NOMO-1 treated with dmso at 0.1 percent for 144 hours (cell line): ENCODE results near the gene PPT2.
A peak's percentile ranks its signal among the peaks of the same experiment; 100 is the strongest.

Experiments used
- DNase-seq: peaks from one replicate; lab custom pipeline; 2025; ENCODE audit not compliant: unreplicated experiment; lab: John Stamatoyannopoulos, UW

Gene PPT2, protein sequence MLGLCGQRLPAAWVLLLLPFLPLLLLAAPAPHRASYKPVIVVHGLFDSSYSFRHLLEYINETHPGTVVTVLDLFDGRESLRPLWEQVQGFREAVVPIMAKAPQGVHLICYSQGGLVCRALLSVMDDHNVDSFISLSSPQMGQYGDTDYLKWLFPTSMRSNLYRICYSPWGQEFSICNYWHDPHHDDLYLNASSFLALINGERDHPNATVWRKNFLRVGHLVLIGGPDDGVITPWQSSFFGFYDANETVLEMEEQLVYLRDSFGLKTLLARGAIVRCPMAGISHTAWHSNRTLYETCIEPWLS

DNA sequence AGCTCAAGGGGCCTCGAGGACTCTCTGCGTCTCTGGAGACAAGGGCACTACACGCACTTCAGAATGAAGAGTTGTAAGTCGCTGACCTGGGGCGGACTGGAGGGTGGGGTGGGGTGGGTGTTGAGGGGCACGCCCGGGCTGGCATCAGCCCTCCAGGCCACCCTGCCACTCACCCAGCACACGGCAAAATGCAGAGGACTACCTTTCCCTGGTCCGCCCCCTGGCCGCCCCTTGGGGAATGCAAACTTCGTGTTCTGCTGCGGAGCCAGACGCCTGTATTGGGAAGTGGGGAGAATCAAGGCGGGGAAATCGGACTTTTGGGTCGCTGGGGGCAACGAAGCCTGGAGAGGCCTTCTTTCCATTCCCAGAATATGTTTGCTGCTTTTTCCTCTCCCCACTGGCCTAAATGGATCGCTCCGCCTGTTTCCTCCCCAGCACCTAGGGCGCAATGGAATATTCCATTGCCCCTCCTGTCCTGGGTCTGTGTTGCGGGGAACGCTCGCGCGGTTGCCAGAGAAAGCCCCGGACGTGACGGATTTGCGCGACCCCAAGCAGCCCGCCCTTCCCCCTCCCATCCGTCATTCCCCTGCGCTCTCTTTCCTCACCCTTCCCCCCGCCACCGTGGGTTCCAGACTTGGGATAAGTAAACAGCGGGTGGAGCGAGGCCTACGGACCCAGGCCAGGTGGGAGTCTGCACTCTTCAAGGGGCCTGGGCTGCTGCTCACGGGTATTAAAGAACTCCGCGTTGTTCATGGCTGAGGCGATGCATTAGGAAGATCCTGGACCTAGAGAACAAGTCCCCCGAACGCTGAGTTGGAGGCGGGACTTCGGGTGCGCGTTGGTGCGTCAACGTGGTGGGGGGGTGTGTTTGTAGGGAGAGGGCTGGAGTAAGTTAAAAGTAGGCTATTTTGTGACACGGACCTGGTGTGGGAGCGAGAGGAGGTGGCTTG lies at the start of gene PPT2:
PPT2 (plus strand) TSS at position 578 of the 950 bp plus-strand sequence. CDS start 454 bp downstream, outside the sequence.
- DNase-seq: peak; percentile 67

DNA sequence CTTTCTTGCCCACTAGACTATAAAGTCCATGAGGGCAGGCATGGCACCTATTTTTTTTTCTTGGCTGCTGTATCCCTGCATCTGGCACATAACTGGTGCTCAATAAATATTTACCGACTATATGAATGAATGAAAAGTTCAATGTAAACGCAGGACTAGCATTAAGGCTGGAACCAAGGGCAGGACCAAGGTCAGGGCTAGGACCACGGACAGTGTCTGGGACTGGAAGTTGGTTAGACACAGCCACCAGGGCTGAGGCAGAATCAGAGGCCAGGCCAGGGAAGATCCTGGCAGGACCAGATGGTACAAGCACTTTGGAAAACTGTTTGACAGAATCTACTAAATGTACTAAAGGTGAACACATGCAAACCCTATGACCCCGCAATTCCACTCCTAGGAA lies 48.5 kb upstream of the PPT2 start:
- no peak for DNase-seq

DNA sequence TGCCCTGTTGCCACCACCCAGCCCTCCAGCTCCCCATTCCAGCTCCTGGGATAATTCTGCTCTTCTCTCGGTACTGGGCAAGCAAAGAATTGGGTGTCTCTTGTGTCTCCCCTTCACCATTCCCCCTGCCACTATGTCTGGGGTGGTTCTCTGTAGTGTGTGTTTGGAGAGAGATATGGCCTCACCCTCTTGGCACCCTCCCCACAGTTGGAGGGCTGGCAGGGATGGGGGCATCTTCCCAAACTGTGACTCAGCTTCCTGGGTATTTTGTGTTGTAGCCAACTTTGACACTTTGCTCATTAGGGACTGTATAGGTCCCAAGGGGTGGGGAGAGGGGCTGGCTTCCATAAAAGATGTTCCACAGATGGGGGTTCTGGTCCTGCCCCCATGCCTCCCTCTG lies 46.5 kb upstream of the PPT2 start:
- no peak for DNase-seq

DNA sequence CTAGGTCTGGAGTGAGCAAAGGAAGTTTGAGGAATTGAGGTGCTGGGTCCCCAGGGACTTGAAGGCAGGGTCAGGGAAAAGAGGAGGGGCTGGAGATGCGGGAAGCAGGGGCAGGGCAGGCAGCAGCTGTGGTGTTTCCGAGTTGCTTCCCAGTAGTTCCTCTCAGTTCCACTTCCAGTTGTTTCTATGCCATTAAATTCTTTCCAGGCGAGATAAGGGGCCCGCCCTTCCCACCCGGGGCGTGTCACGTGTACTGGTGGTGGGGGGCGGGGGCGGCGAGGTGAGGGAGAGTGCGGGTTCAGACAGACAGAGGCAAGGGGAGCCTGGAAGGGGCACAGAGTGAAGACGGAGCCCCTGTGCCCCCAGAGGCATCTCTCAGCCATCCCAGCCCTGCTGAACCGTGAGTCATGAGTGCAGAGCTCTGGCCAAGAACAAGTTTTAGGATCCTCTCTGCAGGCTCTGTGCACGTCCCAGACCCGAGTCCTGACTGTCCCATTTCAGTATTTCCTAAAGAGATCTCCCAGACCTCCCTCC lies 45.8 kb upstream of the PPT2 start:
- no peak for DNase-seq

DNA sequence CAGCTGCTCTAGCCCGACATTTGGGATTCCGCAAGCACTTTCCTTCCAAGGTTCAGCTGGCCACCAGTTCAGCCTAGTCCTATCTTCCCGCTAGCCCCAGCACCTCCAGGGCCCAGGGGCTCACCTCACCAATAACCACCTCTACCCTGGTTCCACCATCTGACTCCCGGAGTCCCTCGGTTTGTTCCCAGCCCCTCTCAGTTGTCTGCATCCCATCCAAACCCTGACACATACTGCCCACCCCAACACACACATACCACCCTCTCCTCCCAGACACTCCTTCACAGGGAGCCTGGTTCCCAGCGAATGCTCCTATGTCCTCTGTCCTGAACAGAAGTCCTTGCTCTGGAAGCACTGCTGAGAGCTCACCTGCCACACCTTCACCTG lies 45.2 kb upstream of the PPT2 start:
- no peak for DNase-seq

DNA sequence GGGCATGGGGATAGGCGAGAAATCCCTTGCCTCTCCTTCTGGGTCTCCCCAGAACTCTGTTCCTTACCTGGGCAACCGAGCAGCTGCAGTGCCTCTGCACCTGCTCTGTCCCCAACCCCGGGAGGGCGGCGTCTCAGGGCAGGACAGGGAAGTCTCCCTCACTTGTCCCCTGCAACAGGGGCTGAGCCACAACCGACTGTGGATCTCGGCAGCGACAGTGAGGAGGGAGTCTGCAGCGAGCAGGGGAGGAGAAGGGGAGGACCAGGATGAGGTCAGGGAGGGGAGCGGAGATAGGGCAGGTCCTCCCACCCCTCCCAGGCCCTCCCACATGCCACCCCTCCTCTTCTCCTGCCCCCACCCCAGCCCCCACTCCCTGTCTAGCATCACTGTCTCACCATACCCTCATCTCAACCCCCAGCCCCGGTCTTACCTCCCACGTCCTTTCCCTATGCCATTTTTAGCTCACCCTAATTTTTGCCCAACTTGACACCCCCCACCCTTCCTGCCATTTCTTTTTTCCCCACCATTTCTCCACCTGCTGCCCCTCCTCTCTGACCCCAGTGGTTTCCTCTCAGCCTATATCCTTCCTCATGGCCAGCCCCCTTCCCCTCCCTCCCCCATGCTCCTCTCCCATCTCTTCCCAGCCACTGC lies 44.7 kb upstream of the PPT2 start, which contains the start of gene TNXB:
TNXB (minus strand) TSS at position 225 of the 651 bp plus-strand sequence. CDS start 11,140 bp downstream, outside the sequence.
- DNase-seq: no peak

DNA sequence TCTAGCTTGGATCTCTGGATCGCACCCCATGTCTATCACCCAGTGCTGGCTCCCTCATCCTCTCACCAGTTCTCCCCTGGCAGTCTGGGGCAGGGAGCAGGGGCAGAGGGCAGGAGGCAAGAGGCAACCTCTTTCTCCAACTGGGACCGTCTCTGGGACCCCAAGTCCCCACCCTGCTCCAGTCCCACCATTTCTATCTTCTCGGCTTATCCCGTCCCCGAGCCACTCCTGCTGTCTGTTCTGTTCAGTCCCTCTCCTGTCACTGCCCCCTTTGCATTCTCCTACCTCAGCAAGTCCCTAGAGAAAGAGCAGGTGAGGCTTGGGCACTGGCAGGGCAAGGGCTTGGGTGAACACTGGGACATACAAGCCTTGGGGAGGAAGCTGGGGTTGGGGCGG lies 44.2 kb upstream of the PPT2 start:
- DNase-seq: no peak

DNA sequence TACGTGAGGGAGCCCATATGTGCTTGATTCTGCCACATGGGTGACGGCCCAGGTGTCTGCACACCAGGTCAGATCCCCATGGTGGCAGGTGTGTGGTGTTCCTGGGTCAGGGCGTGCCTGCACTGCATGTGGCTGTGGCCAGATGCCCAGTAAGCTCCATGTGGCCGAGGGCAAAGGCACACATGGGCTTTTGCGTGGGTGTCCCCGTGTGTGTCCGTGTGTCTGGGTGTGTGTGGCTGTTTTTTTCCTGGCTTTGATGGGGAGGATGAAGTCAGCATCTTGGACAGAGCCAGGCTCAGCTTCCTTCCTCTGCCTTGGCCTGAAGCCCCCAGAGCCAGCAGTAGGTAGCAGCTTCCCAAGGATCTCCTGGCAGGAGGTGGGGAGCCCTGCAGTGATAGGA lies 43.3 kb upstream of the PPT2 start:
- DNase-seq: no peak

DNA sequence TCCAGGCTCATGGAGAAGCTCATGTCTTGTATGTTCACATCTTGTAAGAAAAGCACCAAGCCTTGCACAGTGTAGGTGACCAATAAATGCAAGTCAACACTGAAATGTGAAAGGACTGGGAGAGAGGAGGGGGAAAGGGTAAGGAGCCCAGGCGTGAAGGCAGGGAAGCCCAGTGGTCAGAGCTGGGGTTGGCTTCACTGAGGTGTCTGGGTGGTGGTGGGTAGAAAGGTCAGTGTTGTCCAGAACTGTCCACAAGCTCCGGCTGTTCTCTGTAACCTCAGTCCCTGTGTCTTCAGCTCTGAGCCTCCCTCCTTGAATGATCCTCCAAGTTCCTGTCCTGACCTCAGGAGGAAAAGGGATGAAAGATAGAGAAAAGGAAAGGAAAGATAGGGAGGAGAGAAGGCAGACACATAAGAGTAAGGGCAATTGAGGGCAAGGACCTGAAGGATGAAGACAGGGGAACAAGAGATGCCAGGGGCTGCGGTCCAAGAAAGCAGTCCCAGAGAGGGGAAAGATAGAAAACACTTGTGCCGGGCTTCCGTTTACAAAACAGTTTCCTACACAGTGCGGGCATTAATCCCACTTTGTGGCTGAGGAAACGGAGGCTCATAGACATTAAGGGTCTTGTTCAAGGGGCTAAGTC lies 42.4 kb upstream of the PPT2 start:
- no peak for DNase-seq

DNA sequence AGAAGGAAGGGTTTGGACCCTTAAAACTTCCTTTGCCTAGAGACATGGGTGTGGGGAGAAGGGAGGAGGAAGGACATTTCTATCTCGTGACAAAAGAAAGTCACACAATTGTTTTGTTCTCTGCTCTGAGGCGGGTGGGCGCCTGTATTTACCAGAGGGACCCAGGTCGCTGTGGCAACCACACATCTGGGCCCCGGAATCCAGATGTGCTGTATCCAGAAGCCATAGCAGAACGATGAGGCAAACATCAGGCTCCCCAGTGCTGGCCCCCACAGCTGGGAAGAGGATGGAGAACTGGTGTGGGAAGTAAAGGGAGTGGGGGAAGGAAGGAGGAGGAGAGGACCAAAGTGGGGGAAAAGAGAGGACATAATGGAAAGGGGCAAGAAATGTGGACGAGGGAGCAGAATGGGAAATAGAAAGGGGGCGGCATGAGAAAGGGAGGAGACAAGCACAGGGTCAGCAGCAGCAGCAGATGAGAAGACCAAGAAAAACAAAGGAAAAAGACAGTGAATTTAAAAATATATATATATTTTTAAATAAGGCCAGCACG lies 41.4 kb upstream of the PPT2 start:
- DNase-seq: no peak

DNA sequence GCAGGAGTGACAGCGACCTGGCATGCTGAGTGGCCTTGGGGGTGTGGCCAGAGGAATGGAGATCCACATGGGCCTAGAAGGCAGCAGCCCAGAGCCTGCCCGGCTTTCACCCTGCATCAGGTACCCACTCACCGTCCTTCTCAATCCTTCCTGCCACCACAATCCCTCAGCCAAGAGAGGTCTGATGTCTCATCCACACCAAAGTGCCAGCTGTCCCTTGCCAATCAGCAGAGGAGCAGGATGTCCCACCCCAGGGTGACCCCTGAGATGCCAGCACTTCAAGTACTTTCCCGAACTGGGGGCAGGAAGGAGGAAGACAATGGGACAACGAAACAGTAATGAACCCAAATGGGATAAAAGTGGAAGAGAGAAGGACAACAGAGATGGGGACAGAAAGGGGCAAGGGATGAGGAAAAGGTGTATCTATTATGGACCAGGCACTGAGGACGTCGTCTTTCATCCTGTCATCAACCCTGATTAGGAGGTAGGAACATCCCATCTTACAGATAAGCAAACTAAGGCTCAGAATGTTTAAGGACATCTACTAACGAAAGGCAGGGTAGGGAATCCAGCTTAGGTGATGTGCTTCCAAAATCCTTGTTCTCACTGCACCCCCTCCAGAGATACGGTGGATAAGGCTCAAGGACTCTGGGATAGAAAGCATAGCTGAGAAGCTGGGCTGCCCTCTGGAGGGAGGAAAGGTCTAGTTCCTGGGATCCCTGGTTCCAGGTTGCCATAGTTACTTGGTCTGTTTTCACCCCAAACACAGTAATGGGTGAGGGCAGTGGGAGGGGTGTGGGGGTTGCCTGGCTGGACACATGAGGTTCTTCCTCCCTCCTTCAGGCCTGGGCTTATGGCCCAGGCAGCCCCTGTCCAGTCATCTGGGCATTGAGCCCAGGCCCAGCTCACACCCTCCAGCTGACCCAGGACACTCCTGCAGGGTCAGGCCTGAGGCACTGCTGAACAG lies 40.3 kb upstream of the PPT2 start:
- DNase-seq: no peak

DNA sequence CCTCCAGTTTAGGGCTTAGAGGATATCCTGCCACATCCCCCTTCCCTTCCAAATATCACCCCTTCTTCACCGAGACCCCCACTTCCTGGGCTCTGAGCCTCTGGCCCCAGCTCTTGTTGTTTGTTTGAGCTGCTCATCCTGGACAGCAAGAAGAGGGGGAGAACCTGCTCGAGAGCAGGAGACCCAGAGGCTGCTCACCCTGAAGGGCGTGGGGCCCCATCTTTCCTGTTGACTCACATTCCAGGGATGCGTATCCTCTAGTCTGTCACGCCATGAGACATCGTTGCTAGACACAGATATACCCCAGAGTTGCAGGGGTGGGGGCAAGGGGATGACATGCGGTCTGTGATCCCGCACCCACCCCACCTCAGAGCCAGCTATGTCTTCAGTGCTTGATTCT lies 39.1 kb upstream of the PPT2 start:
- no peak for DNase-seq

DNA sequence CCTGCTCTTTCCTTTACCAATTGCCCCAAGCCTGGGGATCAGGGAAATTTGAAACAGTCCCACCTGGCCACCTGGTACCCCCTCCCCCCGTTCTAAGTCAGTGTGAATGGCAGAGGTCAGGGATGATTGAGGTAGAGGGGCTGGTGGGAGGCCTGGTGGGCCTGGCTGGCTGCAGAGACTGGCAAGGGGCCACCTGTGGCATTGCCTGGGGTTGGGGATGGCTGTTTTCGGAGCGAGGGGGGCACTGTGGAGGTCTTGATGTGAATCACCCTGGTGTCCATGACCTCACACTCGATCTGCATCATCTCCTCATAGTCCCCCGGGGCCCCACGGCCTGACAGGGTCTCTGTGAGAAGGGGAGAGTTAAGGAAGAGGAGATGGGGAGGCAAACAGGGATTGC lies 38.3 kb upstream of the PPT2 start:
- DNase-seq: no peak

DNA sequence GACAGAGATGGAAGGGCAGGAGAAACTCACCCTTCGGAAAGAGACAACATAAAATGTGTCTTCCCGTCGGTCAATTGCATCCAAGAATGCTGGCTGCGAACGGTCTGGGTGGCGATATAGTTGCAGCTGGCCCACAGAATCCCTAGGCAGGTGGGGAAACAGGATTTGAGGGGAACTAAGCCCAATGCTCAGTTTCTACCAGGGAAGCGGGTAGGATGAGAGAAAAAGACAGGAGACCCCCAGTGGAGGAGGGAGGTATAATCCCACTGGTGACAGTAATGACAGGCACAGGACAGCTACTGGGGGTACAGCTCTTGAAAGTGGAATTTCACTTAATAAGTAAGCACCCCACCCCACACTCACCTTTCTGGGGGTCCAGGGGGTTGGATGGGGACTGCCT lies 37.3 kb upstream of the PPT2 start:
- no peak for DNase-seq

DNA sequence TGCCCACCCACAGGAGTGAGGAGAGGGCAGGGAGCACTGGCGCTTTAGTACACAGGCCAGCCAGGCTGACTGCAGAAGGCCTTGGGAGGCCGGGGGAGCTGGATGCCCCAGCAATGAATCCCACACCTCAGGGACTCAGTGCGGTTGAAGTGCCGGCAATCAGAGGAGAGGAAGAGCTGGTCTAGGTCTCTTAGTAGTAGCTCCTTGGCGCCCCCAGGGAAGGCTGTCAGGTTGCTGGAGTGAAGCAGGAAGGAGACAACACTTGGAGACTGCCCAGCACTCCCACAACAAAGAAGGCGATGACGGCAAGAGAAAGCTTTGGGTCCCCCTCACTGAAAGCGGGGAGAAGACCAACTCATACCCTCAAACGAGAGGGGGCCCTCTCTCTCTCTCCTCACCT lies 36.5 kb upstream of the PPT2 start:
- no peak for DNase-seq

DNA sequence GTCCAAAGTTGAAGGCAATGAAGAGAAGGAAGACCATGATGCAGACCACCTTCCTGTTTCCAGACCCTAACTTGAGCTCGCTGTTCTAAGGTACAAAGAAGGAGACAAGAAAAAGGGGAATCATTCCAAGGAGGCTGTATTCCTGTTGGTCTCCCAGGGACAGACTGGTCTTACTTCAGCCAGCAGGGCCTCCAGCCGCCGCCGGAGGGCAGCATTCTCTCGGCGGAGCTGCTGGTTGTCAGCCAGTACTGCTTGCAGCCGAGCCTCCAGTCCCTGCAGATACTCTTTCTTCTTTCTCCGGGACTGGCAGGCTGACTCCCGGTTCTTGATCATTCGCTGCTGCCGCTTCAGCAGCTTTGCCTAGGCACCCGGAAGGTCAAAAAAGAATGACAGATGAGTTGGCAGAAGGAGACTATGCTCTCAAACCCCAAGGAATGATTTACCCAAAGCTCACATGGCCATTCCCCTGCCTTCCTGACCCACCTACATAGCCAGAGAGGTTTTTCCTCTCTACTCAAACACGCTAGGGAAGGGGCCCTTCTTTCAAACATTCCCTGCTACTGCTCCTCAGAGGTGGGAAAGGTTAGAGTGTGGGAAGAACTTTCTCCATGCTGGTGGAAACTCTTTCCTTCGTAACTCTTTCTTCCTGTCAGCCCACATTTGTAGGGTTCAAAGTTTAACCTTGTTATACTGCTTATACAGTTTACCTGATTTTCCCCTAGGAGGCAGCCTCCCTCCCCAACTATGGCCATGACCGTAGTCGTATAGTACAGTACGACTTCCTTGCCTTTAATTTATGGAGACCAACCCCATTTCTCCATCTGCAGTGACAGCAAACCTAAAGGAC lies 34.9 kb upstream of the PPT2 start:
- DNase-seq: peak; percentile 37

DNA sequence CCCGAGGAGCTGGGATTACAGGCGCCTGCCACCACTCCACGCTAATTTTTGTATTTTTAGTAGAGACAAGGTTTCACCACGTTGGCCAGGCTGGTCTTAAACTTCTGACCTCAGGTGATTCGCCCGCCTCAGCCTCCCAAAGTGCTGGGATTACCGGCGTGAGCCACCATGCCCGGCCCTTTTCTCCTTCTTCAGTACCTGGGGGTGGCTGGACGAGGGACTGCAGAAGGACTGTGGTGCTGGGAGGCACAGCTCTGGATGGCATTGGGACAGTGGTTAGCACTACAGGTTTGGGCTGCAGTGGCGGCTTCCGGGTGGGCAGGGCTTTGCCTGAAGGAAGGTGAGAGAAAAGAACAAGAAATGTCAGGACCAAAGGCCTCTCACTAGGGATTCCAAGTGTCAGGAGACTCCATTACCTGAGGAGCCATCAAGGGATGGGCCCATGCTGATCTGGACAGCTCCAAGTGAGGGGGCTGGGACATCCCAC lies 33.3 kb upstream of the PPT2 start:
- DNase-seq: no peak

DNA sequence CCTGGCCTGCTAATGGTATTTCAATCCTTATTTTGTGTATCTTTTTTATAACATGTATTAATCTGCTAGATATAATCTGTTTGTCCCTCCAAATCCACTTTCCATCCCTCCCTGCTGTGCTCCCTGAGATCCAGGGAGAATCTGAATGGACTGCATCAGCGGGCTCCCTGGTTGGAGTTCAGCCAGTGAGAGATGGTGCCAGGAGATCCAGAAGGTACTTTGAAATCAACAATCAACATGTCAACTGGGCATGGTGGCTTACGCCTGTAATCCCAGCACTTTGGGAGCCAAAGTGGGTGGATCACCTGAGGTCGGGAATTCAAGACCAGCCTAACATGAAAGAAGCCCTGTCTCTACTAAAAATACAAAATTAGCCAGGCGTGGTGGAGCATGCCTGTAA lies 30.3 kb upstream of the PPT2 start:
- DNase-seq: no peak
